ENCODE results near the gene MPI. TPM values are rescaled to one million over a fixed set of nuclear protein-coding genes. Genes with fewer than 3 reads are reported as not detected.

Gene MPI
- polyA plus RNA-seq, 1 of the 3 experiments (the other 2 are of a cell fraction): 58.2 TPM

DNA sequence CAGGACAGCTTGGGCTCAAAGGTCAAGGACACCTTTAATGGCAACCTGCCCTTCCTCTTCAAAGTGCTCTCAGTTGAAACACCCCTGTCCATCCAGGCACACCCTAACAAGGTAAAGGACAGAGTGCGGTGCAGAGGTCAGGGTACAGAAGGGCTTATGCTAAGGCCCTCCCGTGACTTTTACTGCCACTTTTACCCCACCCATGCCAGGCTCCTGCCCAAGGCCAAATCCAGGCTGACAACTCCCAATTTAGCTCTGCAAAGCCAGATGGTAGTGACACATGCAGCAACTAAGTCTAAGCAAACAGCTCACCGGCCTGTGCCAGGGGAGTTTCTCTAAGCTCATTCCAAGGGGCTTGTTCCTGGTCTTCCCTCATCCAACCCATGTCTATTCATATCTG lies 1.6 kb downstream of the MPI start:
- no peak overlapping the region for H3K4me2 ChIP-seq
- H2AFZ ChIP-seq (ENCODE audit: low read depth): no peak overlapping the region
- H3K79me2 ChIP-seq (ENCODE audit: insufficient read depth): peaks cover 4% of the 10 kb centered on the region; the same call in 1 of the 2 replicates
- H3K4me1 ChIP-seq (ENCODE audit: control insufficient read depth in 1 of 2, insufficient read depth in 2 of 2, low read depth in 1 of 2, low read length in 1 of 2): peaks cover 0 to 16% of the 10 kb centered on the region in 2 experiments; a peak in 1 of 4 replicates
- no peak for DNase-seq
- no peak overlapping the region for H3K9ac ChIP-seq
- H3K27ac ChIP-seq (ENCODE audit: low read depth in 2 of 2, low read length in 1 of 2): no peak overlapping the region
- TF ChIP-seq RAD21 (IDR thresholded peaks at IDR 0.05; ENCODE audit: low read length): no peak
- TF ChIP-seq MXI1 (IDR thresholded peaks at IDR 0.05; ENCODE audit: low read depth, low read length): no peak
- TF ChIP-seq, protein P1, sequence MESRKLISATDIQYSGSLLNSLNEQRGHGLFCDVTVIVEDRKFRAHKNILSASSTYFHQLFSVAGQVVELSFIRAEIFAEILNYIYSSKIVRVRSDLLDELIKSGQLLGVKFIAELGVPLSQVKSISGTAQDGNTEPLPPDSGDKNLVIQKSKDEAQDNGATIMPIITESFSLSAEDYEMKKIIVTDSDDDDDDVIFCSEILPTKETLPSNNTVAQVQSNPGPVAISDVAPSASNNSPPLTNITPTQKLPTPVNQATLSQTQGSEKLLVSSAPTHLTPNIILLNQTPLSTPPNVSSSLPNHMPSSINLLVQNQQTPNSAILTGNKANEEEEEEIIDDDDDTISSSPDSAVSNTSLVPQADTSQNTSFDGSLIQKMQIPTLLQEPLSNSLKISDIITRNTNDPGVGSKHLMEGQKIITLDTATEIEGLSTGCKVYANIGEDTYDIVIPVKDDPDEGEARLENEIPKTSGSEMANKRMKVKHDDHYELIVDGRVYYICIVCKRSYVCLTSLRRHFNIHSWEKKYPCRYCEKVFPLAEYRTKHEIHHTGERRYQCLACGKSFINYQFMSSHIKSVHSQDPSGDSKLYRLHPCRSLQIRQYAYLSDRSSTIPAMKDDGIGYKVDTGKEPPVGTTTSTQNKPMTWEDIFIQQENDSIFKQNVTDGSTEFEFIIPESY (IDR thresholded peaks at IDR 0.05; ENCODE audit: borderline replicate concordance, low read depth): no peak
- TF ChIP-seq RXRA (IDR thresholded peaks at IDR 0.05; ENCODE audit: borderline replicate concordance, low read depth): no peak
- no peak for TF ChIP-seq FOXJ3 (CRISPR knock-in tag; IDR thresholded peaks at IDR 0.05)
- TF ChIP-seq, protein P2, sequence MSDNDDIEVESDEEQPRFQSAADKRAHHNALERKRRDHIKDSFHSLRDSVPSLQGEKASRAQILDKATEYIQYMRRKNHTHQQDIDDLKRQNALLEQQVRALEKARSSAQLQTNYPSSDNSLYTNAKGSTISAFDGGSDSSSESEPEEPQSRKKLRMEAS (IDR thresholded peaks at IDR 0.05; ENCODE audit: low read depth): no peak
- TF ChIP-seq, protein P3, sequence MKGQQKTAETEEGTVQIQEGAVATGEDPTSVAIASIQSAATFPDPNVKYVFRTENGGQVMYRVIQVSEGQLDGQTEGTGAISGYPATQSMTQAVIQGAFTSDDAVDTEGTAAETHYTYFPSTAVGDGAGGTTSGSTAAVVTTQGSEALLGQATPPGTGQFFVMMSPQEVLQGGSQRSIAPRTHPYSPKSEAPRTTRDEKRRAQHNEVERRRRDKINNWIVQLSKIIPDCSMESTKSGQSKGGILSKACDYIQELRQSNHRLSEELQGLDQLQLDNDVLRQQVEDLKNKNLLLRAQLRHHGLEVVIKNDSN (IDR thresholded peaks at IDR 0.05; ENCODE audit: borderline replicate concordance, low read depth): no peak
- H3K4me3 ChIP-seq (ENCODE audit: low read depth in 2 of 2, low read length in 1 of 2): no peak overlapping the region
- H3K27me3 ChIP-seq (ENCODE audit: insufficient read depth): no peaks in the 10 kb centered on the region
- H3K9me3 ChIP-seq: no peaks in the 10 kb centered on the region
- POLR2A ChIA-PET: interaction anchor here (0.8 to 1.3 kb wide), 2 partner anchors 9 to 10 kb away, joined by 3 read pairs; no protein-coding TSS in a partner anchor
- CTCF ChIA-PET: interaction anchor here (1.1 to 2.4 kb wide), 3 partner anchors 8 to 15 kb away, joined by 3 to 20 read pairs (median 4); partner anchors contain the start of gene FAM219B
- 90% methylated on average over 1 of the region's 3 CpGs for WGBS (ENCODE audit: low lambda C conversion rate)
- H3K36me3 ChIP-seq (replicated peaks in 1 of 2; ENCODE audit: control insufficient read depth in 1 of 2, insufficient read depth in 2 of 2, low read length in 1 of 2): peaks cover 12 to 19% of the 10 kb centered on the region in 2 experiments
- no peaks in the 10 kb centered on the region for H3F3A ChIP-seq (replicated peaks; ENCODE audit: insufficient read depth)
- H3K9me2 ChIP-seq: no peaks in the 10 kb centered on the region
- no peaks in the 10 kb centered on the region for H4K20me1 ChIP-seq (ENCODE audit: insufficient read depth)

DNA sequence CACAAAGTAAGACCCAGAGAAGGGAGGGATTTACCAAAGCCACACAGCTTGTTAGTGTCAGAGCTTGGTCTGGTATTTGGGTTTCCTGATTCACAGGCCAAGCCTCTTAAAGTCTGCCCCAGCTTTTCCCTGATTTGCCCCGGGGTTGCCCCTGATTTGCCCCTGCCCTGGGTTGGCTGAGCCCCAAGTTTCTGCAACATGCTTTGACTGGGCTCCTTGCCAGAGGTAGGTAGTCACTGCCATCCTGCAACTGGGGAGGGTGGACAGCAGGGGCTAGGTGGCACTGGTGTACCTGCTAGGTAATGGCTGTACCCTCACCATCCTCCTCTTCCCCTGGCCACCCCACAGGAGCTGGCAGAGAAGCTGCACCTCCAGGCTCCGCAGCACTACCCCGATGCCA lies 2.5 kb downstream of the MPI start:
- Histone ChIP-seq H2AFZ (ENCODE audit: low read depth) (no peak overlapping the region), H3K36me3 (replicated peaks in 1 of 2; ENCODE audit: control insufficient read depth in 1 of 2, insufficient read depth in 2 of 2, low read length in 1 of 2) (peaks cover 12 to 24% of the 10 kb centered on the region in 2 experiments), H3K4me2 (no peak overlapping the region), H3K4me3 (ENCODE audit: low read depth in 2 of 2, low read length in 1 of 2) (no peak overlapping the region), H4K20me1 (ENCODE audit: insufficient read depth) (no peaks in the 10 kb centered on the region), H3F3A (replicated peaks; ENCODE audit: insufficient read depth) (no peaks in the 10 kb centered on the region), H3K79me2 (ENCODE audit: insufficient read depth) (peaks cover 4% of the 10 kb centered on the region; the same call in 1 of the 2 replicates), H3K4me1 (ENCODE audit: control insufficient read depth in 1 of 2, insufficient read depth in 2 of 2, low read depth in 1 of 2, low read length in 1 of 2) (peaks cover 0 to 16% of the 10 kb centered on the region in 2 experiments; a peak in 1 of 4 replicates), H3K9me2 (no peaks in the 10 kb centered on the region), H3K27me3 (ENCODE audit: insufficient read depth) (no peaks in the 10 kb centered on the region), H3K9ac (no peak overlapping the region), H3K27ac (ENCODE audit: low read depth in 2 of 2, low read length in 1 of 2) (no peak overlapping the region), H3K9me3 (no peaks in the 10 kb centered on the region)
- 73% methylated on average over 3 of the region's 3 CpGs for whole genome bisulfite sequencing (ENCODE audit: low lambda C conversion rate)
- POLR2A ChIA-PET: interaction anchor here (0.8 to 1.3 kb wide), 3 partner anchors 8 to 14 kb away, joined by 3 to 4 read pairs (median 3); partner anchors contain the start of gene FAM219B
- no peak for TF ChIP-seq RXRA (IDR thresholded peaks at IDR 0.05; ENCODE audit: borderline replicate concordance, low read depth)
- TF ChIP-seq, protein P3 (IDR thresholded peaks at IDR 0.05; ENCODE audit: borderline replicate concordance, low read depth): no peak
- TF ChIP-seq, protein P1 (IDR thresholded peaks at IDR 0.05; ENCODE audit: borderline replicate concordance, low read depth): no peak
- no peak for TF ChIP-seq TAF1 (IDR thresholded peaks at IDR 0.05; ENCODE audit: borderline replicate concordance, low read depth, low read length)
- no peak for TF ChIP-seq NFIC (IDR thresholded peaks at IDR 0.05; ENCODE audit: borderline replicate concordance)
- no peak for TF ChIP-seq YY1 (IDR thresholded peaks at IDR 0.05; ENCODE audit: low read depth)
- TF ChIP-seq, protein P4, sequence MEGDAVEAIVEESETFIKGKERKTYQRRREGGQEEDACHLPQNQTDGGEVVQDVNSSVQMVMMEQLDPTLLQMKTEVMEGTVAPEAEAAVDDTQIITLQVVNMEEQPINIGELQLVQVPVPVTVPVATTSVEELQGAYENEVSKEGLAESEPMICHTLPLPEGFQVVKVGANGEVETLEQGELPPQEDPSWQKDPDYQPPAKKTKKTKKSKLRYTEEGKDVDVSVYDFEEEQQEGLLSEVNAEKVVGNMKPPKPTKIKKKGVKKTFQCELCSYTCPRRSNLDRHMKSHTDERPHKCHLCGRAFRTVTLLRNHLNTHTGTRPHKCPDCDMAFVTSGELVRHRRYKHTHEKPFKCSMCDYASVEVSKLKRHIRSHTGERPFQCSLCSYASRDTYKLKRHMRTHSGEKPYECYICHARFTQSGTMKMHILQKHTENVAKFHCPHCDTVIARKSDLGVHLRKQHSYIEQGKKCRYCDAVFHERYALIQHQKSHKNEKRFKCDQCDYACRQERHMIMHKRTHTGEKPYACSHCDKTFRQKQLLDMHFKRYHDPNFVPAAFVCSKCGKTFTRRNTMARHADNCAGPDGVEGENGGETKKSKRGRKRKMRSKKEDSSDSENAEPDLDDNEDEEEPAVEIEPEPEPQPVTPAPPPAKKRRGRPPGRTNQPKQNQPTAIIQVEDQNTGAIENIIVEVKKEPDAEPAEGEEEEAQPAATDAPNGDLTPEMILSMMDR (IDR thresholded peaks at IDR 0.05): no peak
- TF ChIP-seq, protein P5, sequence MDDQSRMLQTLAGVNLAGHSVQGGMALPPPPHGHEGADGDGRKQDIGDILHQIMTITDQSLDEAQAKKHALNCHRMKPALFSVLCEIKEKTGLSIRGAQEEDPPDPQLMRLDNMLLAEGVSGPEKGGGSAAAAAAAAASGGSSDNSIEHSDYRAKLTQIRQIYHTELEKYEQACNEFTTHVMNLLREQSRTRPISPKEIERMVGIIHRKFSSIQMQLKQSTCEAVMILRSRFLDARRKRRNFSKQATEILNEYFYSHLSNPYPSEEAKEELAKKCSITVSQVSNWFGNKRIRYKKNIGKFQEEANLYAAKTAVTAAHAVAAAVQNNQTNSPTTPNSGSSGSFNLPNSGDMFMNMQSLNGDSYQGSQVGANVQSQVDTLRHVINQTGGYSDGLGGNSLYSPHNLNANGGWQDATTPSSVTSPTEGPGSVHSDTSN (IDR thresholded peaks at IDR 0.05): no peak
- TF ChIP-seq FOXJ3 (CRISPR knock-in tag; IDR thresholded peaks at IDR 0.05): no peak
- TF ChIP-seq POLR2AphosphoS5 (IDR thresholded peaks at IDR 0.05; ENCODE audit: low read depth, low read length): no peak
- TF ChIP-seq FOSL2 (IDR thresholded peaks at IDR 0.05; ENCODE audit: borderline replicate concordance, low read depth): no peak
- TF ChIP-seq GATA2 (CRISPR knock-in tag; IDR thresholded peaks at IDR 0.05): no peak
- TF ChIP-seq RCOR1 (IDR thresholded peaks at IDR 0.05; ENCODE audit: low read length): no peak
- CTCF ChIA-PET: interaction anchor here (0.7 to 2.4 kb wide), 5 partner anchors 8 to 120 kb away, joined by 3 to 20 read pairs (median 4); partner anchors contain the start of gene FAM219B
- DNase-seq: no peak

Data from SK-N-SH (cell line).